Fibroblast of skin of right quadriceps (primary cell): Measurements from ENCODE around the gene ANK3.
"Not testable (repeated sequence)": the region's sequence is repeated elsewhere in the genome, so short reads cannot be mapped to it uniquely, and the experiment has no call there.

ENCODE experiments used
- DNase-seq: peaks from one replicate; pipeline ENCODE4 v3.0.0-alpha.2; 2013

ANK3 gene

GRCh38 chr10:60299961-60300883, 89.5 kb downstream of the ANK3 start:
- DNase-seq = peak; percentile 42

- no peak for DNase-seq
These were observed 90.3 kb downstream of the ANK3 start for GRCh38 chr10:60299390-60299778.

- DNase-seq = no peak
These were observed 91.0 kb downstream of the ANK3 start for GRCh38 chr10:60298408-60299389.

GRCh38 chr10:60296073-60296472, 93.6 kb downstream of the ANK3 start:
- DNase-seq = no peak

DNA sequence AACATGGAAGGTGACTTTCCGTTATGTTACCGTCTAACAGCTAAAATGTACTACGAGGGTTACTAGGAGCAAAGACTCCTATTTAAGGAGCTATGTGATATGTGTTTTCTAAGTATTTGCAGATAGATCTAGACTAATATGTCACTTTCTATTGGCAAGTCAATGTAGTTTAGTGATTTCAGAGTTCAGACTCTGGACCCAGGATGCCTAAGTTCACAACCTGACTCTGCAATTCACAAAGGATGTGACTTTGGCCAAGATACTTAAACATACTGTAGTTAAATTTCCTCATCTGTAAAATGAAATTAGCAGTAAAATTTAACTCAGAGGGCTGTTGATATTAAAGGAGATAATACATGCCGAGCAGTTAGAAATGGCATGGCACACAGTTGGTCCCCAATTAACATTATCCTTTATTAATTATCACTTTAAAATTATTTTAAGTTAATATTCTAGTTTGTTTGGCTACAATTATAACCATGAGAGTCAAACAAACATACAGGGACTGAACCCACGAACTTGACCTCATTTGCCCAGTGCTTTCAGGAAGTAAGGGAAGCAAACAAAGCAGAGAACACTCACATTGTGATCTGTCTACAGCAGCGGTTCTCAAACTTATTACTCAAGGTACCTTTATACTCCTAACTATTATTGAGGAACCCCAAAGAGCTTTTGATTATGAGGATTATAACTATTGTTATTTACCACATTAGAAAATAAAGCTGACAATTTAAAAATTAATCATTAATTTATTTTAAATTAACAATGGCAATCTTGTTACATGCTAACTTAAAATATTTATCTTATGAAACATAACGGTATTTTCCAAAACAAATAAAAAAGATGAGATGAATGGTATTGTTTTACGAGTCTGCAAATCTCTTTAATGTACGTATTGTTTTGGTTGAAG, 94.4 kb downstream of the ANK3 start:
- DNase-seq = no peak

DNA sequence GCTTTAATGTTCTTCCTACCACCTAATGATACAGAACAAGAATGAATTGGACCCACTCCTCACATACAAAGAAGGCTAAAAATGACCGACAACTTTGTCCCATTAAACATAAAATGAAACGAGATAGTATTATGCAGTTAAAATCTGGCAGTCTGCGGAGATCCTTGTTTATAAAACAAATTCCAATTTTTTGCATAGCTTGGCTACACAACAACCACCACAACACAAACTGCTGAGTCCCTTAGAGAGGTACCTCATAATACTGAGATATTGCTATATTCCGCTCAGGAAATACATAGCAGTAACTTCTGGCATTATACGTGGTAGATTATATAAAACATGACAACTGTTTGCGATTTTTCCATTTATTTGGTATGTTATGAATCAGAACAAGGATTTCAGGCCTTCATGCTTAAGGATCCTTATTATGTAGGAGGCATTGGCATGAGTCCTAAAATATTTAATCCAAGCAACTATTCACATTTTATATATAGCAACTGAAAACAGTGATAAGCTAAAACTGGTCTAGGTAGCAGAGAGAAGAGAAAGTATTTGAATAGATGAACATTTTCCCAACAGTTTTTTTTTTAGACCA, 96.0 kb downstream of the ANK3 start:
- peak; percentile 36 for DNase-seq

DNA sequence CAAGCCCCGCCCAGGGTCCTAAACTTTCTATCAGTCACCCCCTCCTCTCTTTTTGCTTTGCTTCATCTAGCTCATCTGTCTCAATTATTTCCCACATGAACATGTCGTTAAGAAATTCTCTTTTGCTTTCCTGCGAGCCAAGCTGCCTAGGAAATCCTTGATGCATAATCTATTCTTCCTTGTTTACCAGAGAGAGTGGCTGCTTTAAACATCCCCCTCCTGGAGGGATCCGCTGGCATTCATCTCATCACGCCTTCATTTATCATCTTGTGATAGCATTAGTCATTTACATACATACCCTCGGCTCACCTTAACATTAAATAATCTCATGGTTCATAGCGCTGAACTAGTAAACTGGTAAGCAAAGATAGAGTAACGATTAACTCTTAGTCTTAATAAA, 96.7 kb downstream of the ANK3 start:
- DNase-seq = no peak

- DNase-seq = not testable (repeated sequence)
These were observed 97.1 kb downstream of the ANK3 start for GRCh38 chr10:60292536-60292935.

GRCh38 chr10:60291344-60291930, 98.2 kb downstream of the ANK3 start:
- peak; percentile 42 for DNase-seq

GRCh38 chr10:60290558-60290957, 99.1 kb downstream of the ANK3 start:
- DNase-seq = no peak

GRCh38 chr10:60289800-60290199, 99.9 kb downstream of the ANK3 start:
- no peak for DNase-seq

DNA sequence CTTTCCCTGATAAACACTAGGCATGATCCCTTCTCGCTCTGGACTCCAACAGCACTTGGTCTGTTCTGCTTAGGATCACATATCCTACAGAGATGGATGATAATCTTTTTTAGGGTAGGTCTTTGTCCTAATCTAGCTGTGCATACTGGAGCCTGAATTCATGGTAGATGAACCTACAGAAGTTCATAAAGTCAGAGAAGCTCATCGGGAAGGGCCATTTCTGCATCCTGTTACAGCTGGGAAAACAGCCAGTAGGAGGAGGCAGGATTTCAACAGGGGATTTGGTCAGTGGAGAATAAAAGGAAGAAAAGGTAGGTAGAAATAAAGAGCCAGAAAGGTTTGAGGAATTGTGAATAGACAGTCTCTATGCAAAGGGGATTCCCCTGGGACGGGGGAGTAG, 101.4 kb downstream of the ANK3 start:
- no peak for DNase-seq

GRCh38 chr10:60286559-60286958, 103.1 kb downstream of the ANK3 start:
- no peak for DNase-seq

DNA sequence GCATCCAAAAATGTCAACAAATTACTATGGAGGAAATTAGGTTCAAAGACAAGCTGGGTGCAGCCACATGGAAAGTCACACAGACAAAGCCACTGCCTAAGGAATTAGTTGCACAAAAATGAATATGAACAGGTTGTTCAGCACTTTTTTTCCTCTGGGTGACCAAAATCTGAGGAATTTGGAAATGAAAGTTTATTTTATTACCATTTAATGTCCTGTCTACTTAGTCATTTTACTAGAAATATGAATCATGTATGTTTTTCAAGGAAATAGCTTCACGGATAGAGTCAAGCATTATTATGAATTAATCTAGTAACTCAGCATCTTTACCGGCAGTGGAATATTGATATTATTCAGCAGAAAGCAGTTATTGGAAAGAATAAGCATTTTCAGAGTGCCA, 106.3 kb downstream of the ANK3 start:
- DNase-seq = peak; percentile 39

GRCh38 chr10:60282771-60283353, 106.8 kb downstream of the ANK3 start:
- DNase-seq = peak; percentile 72

DNA sequence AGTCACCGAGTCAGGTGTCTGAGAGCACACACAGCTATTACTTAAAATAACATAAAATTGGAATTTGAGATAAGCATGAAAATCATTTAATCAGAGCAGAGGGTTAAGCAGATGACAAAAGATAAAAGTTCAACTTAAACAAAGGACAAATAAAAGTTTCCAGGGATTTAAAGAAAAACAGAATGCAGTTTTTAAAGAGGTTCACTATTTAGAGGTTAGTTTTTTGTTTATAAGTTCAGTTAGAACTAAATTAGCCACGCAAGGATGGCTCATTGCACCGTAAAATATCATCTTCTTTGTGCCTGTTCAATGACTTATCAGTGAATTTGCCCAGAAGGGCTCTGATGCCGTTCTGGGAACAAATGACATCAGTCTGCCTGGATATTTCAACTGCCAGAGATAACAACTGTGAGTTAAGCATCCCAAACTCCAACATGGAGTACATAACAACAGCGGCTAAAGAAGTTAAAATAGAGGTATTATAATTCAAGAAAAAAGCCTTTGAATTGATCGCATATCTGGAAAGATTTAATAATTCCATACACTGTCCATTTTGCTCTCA, 107.8 kb downstream of the ANK3 start:
- DNase-seq = no peak

- no peak for DNase-seq
These were observed 108.3 kb downstream of the ANK3 start for GRCh38 chr10:60281331-60281730.

DNA sequence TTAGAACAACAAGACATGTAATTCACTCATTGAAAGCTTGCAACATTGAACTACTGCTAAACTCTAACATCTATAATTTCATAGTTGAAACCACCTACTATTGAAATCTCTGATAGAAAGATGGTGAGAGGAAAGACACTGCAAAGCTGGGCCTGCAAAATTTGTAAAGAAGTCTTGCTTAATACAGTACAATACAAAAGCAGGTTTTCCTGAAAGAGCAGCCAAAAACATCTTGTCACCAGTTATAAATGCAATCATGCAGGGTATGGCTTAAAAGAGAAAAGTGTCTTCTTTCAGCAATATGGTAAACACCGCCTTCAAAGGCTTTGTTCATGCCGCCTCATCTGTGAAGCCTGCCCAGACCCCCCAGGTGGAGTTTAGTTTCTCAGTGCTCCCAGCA, 109.2 kb downstream of the ANK3 start:
- DNase-seq = no peak

DNA sequence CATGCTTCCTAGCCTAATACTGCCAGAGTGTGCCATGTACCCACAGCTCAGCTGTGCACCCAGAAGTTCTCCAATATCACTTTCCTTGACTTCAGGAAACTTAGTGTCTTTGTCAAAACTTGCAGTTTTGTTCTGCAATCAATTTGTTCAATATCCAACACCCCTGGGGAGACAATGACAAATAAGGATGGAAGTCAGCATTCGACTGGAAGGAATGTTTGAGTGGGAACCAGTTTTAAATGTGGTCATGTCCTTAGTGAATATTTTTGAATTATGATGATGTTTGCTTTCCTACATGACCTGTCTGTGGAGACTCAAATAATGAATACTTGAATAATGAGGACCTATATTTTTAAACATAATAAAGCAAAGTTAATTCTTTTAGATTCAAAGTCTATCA, 112.0 kb downstream of the ANK3 start:
- peak; percentile 25 for DNase-seq

DNA sequence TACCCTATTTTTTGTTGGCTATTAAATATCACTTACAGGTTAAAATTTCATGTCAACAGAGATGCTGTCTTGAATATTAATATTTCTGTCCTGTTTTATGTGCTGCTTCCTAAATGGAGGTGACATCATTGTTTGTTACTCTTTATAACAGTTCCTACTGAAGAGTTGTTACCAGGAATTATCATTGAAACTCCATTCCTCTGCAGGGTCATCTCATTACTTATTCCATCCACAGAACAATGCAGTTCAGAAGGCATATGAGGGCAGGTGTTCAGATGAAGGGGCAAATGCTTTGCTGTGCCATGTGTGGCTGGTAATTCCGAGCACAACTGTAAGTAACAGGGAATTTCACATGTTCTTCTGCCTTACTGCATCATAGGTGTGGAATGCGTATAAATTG, 113.4 kb downstream of the ANK3 start:
- DNase-seq = no peak
